Activated CD8-positive, alpha-beta memory T cell treated with anti-CD3 and anti-CD28 coated beads, Interleukin-2, amount 50 U/mL, for 48 hours (primary cell): ENCODE data around the gene TPST2.
"Not testable (repeated sequence)": the region's sequence is repeated elsewhere in the genome, so short reads cannot be mapped to it uniquely, and the experiment has no call there.

ENCODE experiments used
- DNase-seq: peaks from one replicate; pipeline ENCODE4 v3.0.0-alpha.2; 2020

TPST2 gene

DNA sequence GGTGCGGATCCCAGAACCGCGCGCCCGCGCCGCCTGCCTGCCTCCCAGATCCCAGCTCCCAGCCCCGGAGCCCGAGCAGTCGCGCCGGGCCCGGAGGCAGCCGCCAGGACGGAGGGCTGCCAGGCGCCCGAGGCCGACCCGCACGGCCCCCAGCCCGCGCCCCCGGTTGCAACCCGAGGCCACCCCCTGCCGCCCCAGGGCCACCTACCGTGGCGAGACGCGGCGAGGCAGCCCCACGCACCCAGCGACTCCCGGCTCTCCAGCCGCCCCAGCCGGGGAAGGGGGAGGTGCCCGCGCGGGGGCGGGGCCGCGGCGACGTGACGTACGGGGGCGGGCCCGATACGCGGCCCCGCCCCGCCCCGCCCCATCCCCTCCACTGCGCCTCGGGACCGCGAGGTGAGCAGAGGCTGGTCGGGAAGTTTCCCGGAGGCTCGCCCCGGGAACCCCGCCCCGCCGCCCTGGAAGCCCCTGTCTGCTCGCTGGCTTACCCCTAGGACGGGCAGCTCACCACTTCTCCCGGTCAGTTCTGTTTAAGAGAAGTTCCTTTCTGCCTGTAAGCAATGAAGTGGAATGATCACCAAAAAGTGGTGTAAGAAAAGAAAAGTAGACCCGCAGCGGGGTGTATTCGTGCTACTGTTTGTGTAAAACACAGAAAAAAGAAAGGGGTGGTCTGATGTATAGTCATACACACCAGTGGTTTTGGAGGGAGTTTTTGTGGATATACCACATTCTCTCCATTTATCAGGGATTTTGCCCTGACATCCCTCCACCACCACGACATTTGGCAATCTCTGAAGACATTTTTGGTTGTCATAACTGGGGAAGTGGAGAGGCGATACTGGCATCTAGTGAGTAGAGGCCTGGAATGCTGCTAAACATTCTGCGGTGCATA is at the start of gene TPST2:
Gene TPST2, minus strand, starts transcription at position 288 of the 892 bp plus-strand sequence. CDS start 48,502 bp downstream, outside the sequence.
- DNase-seq, result peak; percentile 90

DNA sequence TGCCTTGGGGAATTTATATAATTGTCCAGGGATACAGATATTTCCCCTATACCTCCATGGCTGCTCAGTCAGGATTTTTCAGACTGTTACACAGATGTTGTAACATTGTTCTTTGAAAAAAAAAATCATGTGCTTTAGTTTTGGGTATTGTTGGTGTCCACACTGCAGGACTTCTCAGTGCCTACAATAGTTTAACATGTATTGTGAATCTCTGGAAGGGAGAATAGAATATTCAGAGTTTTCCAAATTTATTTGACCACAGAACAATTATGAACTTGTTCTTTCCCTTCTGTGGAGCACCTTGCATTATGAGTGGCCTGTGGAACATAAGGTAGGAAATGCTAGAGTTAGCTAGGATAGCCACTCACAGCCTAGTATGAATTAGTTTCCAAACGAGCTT is 46.4 kb upstream of the TPST2 start:
- no peak for DNase-seq

DNA sequence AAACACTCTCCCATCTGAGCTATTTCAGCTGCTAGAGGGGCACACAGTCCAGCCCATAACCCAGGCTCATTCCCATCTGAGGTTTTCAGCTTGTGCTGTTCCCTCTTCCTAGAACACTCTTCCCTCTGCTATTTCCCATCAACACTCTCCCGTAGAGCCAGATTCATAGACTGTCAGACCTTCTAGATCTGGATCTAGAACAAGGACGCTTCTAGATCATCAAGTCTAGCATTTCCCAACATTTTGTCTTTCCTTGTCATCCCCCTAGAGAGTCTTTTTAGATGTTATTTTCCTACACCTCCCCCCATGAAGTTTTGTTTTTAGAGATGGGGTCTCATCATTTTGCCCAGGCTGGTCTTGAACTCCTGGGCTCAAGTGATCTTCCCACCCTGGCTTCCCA is 45.2 kb upstream of the TPST2 start:
- no peak for DNase-seq

DNA sequence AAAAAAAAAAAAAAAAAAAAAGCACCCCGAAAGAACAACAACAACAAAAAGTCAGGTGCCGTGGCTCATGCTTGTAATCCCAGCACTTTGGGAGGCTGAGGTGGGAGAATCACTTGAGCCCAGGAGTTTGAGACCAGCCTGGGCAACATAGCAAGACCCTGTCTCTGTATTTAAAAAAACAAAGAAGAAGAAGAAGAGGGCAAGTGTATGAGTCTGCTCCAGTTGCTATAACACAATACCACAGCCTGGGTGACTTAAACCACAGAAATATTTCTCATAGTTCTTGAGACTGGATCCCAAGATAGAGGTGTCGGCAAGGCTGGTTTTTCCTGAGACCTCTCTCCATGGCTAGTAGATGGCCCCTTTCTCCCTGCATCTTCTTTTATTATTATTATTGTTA is 44.3 kb upstream of the TPST2 start:
- DNase-seq, result no peak

DNA sequence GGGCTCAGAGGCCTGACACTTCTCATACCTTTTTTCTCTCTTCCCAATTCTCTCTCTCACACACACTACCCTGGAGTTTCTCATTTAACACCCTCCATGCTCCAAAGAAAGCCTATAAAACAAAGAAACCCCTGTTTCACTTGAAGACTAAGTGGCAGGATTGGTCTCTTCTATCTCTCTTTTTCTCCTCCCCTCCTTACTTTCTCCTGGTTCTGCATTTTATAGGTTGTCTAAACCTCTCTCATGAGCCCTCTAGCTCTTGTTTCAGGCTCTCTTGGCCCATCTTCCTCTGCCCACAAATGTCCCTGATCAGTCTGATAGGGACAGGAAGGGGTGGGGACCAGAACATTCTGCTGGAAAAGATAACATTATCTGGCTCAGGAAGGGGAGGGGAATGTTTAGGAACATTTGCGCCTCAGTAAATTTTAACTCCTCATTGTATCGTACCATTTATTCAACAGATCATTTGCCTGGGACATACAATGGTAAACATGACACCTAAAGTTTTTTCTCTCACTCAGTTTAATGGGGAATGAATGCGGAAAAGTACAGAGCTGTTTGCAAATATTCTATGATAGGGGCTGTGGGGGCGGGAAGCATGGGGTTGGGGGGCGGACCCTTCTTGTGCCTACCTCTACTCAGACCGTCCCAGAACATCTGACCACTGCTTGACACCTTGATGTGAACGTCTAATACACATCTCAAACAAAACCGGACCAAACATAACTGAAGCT is 42.7 kb upstream of the TPST2 start:
- no peak for DNase-seq

DNA sequence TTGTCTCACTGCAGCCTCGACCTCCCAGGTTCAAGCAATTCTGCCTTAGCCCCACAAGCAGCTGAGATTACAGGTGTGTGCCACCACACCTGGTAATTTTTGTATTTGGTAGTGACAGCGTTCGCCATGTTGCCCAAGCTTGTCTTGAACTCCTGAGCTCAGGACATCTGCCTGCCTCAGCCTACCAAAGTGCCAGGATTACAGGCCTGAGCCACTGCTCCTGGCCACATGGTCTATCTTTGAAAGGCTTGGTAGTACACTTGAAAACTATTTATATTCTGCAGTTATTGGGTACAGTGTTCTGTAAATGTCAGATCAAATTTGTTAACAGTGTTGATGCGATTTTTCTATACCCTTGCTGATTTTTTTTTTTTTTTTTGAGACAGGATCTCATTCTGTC is 41.4 kb upstream of the TPST2 start:
- no peak for DNase-seq

DNA sequence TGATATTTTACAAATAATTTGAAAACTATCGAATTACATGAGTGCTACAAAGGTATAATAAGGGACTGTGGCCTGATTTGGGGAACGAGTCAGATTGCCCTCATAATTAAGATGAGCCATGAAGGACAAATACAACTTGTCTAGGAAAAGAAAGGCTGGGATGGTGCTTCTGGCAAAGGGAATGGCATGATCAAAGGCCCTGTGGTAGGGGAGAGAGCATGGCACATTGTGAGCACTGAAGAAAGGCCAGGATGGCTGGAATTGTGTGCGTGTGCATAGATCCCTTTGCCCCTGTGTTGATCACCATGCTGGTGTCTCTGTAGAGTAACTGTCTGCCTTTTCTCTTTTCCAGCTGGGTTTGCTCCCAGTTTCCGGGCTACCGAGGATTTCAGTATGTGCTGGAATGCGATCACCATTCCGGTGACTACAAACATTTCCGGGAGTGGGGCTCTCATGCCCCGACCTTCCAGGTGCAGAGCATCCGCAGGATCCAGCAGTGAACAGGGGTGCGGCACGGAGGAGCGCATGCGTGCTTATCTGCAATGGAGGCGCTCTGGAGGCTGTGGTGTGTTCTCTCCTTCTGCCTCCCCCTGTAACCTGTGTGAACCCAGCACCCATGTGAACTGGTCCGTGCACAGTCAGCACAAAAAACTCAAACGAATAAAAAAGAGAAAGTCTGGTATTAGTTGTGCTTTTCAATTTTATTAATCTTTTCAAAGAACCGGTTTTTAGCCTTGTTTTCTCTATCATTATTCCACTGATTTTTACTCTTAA is 40.2 kb upstream of the TPST2 start:
- no peak for DNase-seq

DNA sequence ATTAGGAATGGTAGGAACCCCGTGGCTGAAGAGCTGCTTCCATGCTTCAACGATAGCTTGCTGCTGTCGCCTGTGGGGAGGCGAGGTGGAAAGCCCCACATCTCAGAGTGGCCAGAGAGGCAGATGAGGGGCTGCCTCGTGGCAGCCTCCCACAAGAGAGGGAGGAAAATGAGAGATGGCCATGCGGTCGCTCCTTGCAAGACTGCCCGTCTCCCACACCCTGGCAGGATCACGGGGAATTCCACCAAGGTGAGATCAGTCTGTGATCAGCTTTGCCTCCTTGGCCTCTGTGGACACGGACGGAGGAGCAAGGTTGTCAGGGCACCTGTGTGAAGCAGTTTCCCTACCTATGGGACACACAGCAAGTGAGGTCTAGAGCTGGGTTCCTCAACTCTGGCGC is 34.9 kb upstream of the TPST2 start:
- no peak for DNase-seq

DNA sequence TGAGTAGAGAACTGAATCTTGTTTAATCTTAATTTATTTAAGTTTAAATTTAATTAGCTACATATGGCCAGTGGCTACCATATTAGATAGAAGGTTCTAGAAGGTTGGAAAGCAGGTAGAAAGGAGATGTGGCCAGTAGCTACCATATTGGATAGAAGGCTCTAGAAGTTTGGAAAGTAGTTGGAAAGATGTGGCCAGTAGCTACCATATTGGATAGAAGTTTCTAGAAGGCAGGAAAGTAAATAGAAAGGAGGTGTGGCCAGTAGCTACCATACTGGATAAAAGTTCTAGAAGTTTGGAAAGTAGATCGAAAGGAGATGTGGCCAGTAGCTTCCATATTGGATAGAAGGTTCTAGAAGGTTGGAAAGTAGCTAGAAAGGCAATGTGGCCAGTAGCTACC is 34.1 kb upstream of the TPST2 start:
- DNase-seq, result no peak

DNA sequence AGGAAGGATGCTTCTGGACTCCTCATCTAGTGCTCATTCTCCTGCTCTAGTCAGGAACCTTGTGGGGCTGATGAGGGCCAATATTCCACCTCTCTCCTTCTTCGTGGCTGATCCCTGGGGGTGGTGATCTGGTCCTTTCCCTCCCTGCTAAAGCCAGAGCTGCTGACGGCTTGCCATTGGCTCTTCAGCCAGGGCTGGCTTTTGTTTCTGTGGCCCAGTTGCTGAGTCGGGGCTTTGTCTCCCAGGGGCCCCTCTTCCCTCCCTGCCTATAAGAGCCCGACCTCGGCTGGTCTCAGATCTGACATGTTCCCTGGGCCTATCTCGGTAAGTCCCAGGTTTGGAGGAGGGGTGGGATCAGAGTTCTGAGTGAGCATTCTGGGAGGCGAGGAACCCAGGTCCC is 31.7 kb upstream of the TPST2 start, which contains the start of gene CRYBA4:
Gene CRYBA4, plus strand, starts transcription at position 301 of the 400 bp plus-strand sequence. CDS start 634 bp downstream, outside the sequence.
- DNase-seq, result no peak

DNA sequence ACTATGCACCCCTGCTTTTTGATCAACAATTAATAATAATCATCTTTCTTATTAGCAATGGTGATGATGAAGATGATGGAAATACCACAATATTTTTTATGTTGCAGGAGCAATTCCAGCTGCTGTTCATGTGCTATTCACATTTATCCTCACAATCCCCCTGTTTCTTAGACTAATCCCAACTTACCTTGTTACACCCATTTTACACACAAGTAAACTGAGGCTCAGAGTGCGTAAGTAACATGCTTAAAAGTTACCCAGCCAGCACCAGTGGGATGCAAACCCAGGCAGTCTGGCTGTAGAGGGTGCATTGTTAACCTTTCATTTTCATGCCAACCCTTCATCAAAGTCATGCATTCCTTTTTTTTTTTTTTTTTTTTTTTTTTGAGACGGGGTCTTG is 30.3 kb upstream of the TPST2 start:
- no peak for DNase-seq

DNA sequence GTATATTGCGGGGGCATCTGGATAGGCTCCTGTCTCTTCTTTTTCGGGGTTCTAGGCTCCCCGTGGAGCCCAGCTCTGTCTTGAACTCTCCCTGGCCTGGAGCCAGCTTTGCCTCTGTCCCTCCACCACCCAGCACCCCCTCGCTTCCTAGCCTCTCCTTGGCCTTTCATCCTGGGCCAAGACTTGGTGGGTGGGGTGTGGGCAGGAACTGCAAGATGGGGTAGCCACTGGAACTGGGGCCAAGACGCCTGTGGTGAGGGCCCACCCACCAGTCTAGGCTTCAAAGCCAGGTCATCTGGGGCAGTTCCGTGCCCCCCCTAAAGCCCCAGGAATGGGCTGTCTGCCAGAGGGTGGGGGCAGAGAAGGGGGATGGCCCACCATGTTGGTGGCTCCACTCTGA is 29.6 kb upstream of the TPST2 start:
- DNase-seq, result no peak

DNA sequence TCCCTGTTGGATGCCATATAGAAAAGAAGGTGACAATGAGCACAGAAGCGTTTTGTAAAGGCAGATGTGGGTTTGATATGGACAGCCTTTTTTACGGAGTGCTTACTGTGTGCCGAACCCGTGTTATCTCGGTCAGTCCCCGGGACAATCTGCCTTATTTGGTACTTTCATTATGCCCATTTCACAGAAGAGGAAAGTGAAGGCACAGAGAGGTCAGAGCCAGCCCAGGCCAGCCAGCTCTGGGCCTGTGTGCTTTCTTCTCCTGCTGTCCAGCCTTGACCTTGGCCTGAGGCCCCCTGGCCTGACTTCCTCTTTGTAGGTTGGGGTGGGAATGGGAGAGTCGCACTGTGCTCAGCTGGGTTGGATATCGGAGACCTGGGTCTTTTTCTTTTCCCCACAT is 28.5 kb upstream of the TPST2 start:
- DNase-seq, result no peak

DNA sequence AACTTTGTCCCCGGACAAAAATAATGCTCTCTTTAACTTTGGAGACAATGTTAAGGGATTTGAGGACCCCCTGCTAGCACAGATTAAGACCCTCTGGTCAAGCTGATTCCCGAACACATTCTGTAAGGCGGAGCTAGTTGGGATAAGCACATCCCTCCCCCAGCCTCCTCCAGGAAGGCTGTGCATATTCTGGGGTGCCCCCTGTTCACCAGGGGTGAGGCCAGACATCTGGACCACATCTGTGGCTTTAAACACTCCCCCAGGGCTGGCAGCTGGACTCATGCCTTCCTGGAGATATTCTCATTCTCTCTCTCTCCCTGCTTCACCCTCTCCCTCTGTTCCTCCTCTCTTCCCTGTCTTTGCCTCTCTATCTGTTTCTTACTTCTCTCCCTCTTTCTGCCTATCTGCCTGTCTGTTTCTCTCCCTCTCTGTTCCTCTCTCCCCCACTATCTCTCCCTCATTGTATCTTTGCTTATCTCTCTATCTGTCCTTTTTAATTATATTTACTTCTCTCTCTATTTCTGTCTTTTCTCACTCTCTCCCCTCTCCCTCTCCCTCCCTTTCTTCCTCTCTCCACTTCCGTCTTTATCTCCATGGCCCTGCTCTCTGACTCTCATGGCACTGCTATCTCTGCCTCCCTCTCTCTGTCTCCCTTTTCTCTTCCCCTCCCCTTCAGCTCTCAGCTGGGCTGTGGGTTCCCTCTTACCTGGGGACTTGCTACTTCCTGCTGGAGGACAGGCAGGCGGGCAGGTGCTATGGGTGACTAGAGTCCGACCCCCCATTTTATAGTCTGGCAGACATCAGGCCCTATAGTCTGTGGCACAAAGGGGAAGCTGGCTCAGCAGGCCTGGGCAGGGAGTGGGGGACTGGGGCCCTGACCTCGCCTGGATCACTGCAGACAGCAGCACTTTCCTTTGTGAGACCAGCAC is 27.6 kb upstream of the TPST2 start, which contains the start of gene CRYBB1:
Gene CRYBB1, minus strand, starts transcription at position 757 of the 929 bp plus-strand sequence. CDS start 1,708 bp downstream, outside the sequence.
- no peak for DNase-seq

DNA sequence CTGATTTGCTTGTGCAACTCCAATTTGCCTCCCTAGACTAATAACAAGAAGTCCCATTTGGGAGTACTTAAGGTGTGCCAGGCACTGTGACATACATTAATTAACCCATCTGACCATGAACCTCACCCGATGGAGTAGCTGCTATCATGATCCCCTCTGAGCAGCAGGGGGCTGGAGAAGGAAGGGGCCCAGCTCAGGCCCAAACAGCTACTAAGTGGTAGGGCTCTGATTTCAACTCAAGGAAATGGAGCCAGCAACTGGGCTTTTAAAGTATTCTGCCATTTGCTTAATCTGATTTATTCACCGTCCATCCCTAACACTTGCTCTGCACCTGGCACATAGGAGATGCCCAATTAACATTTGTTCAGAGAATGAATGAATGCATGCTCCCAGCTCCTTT is 26.7 kb upstream of the TPST2 start:
- DNase-seq, result no peak

DNA sequence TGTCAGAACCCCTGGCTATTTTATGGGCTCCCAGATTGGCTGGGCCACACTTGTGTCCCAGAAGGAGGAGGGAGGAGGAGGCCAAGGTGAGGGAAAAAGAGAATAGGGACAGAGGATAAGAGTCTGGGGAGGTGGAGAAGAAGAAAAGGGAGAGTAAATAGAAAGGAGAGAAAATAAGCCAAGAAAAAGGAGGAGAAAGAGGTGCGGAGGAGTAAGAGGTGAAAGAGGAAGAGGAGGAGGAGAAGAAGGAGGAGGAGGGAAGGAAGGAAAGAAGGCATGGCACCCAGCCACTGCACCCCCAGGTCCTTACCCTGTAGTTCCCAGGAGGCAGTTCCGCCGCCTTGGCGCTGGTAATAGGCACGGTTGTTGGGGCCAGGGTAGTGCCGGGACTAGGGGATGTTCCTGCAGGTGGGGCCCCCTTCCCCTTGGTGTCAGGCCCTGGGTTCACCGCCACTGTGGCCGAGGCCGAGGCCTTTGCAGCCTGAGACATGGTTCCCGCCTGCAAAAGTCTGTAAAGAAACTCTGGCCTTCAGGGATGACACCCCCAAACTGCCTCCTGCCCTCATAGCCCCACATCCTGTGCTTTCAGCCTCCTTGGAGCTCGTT is 26.0 kb upstream of the TPST2 start:
- no peak for DNase-seq

DNA sequence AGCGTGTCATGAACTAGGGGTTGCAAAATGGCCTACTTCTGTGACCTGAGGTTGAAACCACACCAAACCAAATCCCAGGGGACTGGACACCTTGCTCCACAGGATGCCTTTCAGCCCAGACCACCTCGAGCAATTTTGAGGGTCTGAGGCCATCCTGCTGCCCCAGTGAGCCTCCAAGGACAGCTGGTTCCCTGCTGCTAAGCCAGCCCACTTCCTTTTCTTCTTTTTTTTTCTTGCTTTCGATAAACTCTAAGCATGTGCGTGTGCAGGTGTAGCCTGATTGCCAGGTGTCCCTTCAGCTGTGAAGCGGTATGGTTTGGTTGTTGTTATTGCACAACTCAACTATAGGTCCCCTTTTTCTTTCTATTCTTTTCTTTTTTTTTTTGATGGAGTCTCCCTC is 25.2 kb upstream of the TPST2 start:
- no peak for DNase-seq

DNA sequence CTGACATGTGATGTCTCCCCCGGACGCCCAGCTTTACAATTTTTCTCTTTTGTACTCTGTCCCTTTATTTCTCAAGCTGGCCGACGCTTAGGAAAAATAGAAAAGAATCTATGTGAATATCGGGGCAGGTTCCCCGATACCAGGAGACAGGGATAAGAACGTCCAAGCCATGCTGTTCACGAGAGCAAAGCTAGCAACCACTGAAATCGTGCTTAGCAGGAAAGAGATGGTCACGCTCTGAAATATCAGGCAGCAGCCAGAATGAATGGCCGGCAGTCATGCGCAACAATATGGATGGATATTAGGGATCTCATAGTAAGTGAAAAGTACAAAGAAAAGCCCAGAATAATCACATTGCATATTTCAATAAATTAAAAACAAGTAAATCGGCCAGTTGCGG is 24.4 kb upstream of the TPST2 start:
- DNase-seq, result no peak

DNA sequence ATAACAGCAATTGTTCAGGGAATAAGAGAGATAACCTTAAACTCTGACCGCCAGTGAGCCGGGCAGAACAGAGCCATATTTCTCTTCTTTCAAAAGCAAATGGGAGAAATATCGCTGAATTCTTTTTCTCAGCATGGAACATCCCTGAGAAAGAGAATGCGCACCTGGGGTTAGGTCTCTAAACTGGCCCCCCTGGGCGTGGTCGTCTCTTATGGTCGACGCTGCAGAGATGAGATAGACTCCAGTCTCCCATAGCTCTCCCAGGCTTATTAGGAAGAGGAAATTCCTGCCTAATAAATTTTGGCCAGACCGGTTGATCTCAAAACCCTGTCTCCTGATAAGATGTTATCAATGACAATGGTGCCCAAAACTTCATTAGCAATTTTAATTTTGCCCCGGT is 23.8 kb upstream of the TPST2 start:
- DNase-seq, result not testable (repeated sequence)

DNA sequence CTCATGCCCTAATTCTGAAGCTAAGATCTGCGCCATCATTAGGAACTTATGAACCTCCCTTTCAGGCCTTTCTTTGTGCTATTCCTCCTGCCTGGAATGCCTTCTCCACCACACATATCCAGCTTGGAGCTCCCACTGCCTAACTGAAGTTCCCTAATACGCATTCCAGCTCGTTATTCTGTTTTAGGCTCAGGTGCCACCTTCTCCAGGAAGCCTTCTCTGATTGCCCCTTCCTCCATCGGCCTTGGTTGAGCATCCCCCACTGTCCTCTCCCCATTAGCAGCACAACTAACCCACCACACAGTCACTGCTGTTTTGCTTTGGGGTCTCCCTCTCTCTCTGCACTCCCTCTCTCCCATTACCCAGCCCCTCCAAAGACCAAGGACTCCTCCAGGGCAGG is 22.7 kb upstream of the TPST2 start:
- no peak for DNase-seq

DNA sequence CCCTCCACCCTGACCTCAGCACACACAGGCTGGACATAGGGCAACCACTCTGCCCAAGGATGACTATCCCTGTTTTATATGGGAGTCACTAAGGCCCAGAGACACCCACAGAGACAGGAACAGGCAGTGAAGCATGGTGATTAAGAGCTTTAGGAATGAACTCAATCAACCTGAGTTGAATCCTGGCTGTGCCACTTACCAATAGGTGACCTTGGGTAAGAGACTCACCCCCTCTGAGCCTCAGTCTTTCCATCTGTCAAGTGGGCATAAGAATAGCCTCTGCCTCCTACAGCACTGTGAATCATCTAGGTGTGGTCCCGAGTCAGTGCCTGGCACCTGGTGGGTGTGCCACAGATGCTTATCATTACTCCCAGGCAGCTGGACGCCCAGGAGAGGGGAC is 21.1 kb upstream of the TPST2 start:
- DNase-seq, result no peak
